GM18868 (cell line): ENCODE measurements around the gene MYL4.
A peak's percentile ranks its signal among the peaks of the same experiment; 100 is the strongest.
"Not testable (repeated sequence)": the region's sequence is repeated elsewhere in the genome, so short reads cannot be mapped to it uniquely, and the experiment has no call there.

ENCODE experiments used
- ATAC-seq: cut with Tn5 transposase; IDR thresholded peaks from one replicate; pipeline ENCODE4 v1.9.1; 2021; ENCODE audit warnings: mild to moderate bottlenecking, moderate library complexity; ENCODE audit not compliant: unreplicated experiment

The MYL4 gene

GRCh38 chr17:47208744-47209488 is at the start of gene MYL4:
Gene MYL4, plus strand, starts transcription at chr17:47209348. Its CDS starts 75 bp downstream, at chr17:47209423.
- no peak for ATAC-seq

- no peak for ATAC-seq
Observed at GRCh38 chr17:47162013-47162622, 47.0 kb upstream of the MYL4 start.

GRCh38 chr17:47164263-47164662 is 44.9 kb upstream of the MYL4 start:
- ATAC-seq = no peak

DNA sequence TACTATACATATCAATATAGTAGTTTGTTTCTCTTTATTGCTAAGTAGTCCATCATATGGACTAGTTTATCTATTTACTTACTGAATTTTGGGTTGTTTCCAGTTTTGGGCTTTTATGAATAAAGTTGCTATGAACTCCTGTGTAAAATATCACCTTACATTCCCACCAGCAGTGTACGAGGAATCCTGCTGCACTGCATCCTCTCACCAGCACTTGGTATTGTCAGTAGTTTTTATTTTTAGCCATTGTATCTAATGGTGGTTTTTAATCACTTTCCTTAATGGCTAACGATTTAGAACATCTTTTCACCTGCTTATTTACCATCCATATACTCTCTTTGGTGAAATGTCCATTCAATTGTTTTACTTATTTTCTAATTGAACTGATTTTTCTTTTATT is 44.0 kb upstream of the MYL4 start:
- ATAC-seq = no peak

- not testable (repeated sequence) for ATAC-seq
Observed at GRCh38 chr17:47166854-47167253, 42.3 kb upstream of the MYL4 start.

DNA sequence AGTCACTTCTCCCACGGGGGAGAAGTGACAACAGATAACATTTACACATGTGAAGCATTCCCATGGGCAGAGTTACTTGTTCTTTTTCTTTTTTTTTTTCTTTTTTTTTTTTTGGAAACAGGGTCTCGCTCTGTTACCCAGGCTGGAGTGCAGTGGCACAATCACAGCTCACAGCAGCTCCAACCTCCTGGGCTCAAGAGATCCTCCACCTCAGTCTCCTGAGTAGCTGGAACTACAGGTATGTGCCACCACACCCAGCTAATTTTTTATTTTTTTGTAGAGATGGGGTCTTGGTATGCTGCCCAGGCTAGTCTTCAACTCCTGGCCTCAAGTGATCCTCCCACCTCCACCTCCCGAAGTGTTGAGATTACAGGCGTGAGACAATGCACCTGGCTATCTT is 40.3 kb upstream of the MYL4 start:
- not testable (repeated sequence) for ATAC-seq

DNA sequence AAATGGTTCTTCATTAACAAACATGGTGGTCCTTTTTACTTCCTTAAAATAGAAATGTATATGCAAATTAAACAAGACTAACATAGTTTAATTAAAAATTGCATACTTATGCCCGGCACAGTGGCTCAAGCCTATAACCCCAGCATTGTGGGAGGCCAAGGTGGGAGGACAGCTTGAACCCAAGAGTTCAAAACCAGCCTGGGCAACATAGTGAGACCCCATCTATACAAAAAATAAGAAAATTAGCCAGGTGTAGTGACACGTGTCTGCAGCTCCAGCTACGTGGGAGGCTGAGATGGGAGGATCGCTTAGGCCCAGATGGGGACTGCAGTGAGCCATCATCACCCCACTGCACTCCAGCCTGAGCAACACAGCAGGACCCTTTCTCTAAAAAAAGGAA is 38.4 kb upstream of the MYL4 start:
- no peak for ATAC-seq

GRCh38 chr17:47172696-47173565 is 36.2 kb upstream of the MYL4 start:
- ATAC-seq = no peak

GRCh38 chr17:47174823-47175222 is 34.3 kb upstream of the MYL4 start:
- not testable (repeated sequence) for ATAC-seq

DNA sequence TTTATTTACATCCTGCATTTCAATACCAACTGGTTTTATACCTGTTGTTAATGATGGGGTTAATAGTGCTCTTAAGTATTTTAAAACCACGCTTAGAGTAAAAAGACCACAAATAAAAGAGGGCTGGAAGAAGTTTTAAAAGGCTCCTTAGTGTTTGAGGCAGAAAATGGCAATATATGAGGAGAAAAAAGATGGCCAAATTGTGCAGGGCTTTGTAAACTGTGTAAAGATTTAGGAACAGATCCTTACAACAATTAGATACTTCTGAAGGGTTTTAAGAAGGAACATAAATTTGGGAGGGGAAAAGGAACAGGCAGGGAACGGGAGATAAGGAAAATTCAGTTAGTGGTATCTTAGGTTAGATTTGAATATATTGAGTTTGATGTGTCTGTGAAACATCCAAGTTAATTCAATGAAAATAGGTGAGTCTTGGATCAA is 32.7 kb upstream of the MYL4 start:
- no peak for ATAC-seq

GRCh38 chr17:47177261-47177660 is 31.9 kb upstream of the MYL4 start:
- no peak for ATAC-seq

GRCh38 chr17:47179141-47179540 is 30.0 kb upstream of the MYL4 start:
- no peak for ATAC-seq

DNA sequence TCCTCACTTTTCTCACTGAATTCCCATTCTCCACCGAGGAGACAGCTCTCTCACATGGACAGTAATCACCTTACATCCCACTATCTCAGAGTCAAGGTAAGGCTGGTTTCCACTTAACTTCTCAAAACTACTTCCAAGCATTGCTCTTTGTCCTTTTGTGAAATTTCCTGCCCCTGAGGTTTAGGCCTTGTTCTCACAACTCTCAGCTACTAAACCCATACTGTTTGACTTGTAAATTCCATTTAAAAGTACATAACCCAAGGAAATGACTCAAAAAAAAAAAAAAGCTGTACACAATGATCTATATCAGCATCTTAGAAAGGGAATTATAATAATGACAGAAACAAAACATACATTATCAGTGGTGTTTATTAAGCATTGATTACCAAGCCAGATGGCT is 28.8 kb upstream of the MYL4 start:
- no peak for ATAC-seq

- ATAC-seq = not testable (repeated sequence)
Observed at GRCh38 chr17:47180988-47181387, 28.2 kb upstream of the MYL4 start.

DNA sequence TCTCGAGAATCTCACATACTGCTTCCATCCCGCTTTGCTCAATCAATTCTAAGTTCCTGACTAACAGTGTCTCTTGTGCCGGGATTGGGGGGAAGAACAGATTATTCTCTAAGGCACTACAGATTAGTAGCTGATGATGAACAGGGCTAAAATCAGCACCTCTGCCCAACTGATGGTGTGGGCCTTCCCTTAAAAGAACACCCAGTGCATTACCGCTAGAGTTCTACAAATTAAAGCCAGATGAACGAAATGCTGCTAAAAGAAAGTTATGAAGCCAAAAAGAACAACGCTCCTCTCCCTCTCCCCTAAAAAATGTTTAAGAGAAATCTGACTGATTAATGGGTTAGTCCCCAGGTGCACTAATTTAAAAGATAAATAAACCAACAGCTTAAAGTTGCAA is 24.5 kb upstream of the MYL4 start:
- ATAC-seq = no peak

DNA sequence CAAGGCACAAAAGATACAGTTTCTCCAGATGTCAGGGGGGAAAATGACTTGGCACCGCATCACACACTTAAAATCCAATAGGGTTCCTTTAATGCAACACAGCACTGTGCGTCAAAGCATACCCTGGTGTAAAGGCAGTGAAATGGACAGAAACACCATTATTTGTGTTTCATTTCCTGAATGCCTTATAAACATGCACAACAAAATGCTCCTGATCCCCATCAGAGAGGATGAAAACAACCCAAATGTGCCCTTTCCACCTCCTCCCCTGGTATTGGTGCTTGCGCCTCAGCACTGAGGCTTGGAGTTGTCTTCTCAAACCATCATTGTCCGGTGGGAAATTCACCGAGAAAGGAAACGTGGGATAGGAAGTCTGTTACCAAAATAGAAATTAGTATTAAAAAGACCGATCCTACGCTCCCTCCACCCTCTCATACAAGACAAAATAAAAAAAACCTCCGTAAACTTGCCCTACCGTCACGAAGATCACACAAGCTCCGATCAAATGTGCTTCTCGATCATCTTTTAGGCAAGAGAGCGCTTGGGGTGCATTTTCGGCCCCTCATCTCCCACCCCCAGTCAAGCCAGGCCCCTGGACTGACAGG is 20.8 kb upstream of the MYL4 start:
- ATAC-seq = no peak

DNA sequence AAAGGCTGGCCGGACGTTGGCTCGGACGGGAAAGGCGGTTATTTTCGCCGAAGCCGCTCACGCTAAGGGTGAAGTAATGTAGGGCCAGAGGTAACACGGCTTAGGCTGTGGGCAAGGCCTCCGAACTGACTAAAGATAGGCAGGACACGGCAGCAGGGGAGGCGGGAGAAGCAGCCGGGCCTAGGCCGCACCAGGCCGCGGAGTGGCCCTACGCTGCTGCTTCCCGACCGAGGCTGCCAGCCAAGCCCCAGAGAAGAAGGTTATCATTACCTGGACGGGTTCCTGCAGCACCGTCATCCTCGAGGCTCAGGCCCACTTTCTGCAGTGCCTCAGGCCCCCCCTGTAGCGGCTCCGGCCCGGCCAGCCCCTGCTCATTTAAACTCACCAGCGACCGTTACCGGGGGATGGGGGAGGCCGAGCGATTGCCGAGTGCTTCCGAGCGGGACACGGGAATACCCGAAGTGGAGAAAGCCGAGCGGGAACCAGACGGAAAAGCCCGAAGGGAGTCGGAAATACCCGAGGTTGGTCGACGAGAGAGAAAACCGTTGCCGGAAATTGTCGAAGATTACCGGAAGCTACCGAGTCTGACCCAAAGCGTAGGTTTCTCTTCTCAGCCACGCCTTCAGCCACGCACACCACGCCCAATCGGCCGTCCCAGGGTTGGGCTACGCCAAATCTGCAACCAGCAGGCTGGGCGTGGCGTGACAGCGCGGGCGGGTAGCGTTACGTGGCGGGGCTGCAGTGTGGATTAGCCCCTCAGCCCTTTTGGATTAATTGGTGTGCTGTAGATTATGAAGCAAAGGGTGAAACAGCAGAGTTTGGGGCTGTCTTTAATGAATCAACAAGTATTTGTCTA is 20.0 kb upstream of the MYL4 start, which contains the start of gene CDC27:
Gene CDC27, minus strand, starts transcription at position 420 of the 856 bp plus-strand sequence. Its CDS starts 123 bp downstream, at position 297.
- peak; percentile 92 for ATAC-seq

DNA sequence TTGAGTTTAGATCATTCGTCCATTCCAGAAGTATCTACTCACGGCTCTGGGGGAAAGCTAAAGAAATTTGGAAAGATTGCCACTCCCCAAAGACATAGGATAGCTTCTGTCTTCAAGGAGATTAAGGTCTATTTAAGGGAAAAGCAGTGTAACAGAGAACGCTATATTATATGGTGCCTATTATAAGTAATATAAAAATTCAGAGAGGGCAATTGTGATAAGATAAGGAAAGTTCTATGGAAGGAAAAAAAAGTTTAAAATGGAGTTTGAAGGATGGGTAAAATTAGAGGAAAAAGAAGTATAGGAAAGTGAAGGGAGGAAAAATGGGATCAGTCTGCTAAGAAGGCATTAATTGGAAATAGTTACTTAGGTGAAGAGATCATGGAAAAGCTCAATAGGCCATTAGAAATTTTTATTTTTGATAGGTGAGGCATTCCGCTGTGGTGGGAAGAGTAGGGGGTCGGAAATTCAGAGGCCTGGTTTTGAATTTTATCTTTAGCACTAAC is 19.4 kb upstream of the MYL4 start:
- no peak for ATAC-seq

GRCh38 chr17:47190243-47190642 is 18.9 kb upstream of the MYL4 start:
- no peak for ATAC-seq

GRCh38 chr17:47190770-47191169 is 18.4 kb upstream of the MYL4 start:
- ATAC-seq = no peak
